HG02571 (cell line): ENCODE results near the gene NAA20.

Experiments used
- ATAC-seq: cut with Tn5 transposase; IDR thresholded peaks from one replicate; pipeline ENCODE4 v1.9.1; 2021; ENCODE audit warnings: mild to moderate bottlenecking, moderate library complexity; ENCODE audit not compliant: unreplicated experiment

Gene NAA20

GRCh38 chr20:20017001-20017843 is at the start of gene NAA20:
NAA20 (plus strand) TSS chr20:20017362; CDS start chr20:20017397, 35 bp downstream.
- ATAC-seq, result peak; percentile 98

GRCh38 chr20:19967445-19967844 is 49.7 kb upstream of the NAA20 start:
- no peak for ATAC-seq

- no peak for ATAC-seq
Observed at GRCh38 chr20:19968028-19968427, 49.1 kb upstream of the NAA20 start.

GRCh38 chr20:19968466-19969073 is 48.6 kb upstream of the NAA20 start:
- no peak for ATAC-seq

- ATAC-seq, result no peak
Observed at GRCh38 chr20:19969106-19969505, 48.1 kb upstream of the NAA20 start.

GRCh38 chr20:19969507-19970255 is 47.5 kb upstream of the NAA20 start:
- ATAC-seq, result no peak

GRCh38 chr20:19970256-19970765 is 46.9 kb upstream of the NAA20 start:
- no peak for ATAC-seq

- ATAC-seq, result no peak
Observed at GRCh38 chr20:19971116-19971515, 46.0 kb upstream of the NAA20 start.

GRCh38 chr20:19973961-19974629 is 43.1 kb upstream of the NAA20 start:
- ATAC-seq, result no peak

GRCh38 chr20:19974630-19975435 is 42.3 kb upstream of the NAA20 start:
- no peak for ATAC-seq

GRCh38 chr20:19975436-19975799 is 41.7 kb upstream of the NAA20 start:
- ATAC-seq, result no peak

GRCh38 chr20:19975901-19976300 is 41.3 kb upstream of the NAA20 start:
- ATAC-seq, result no peak

GRCh38 chr20:19976595-19977372 is 40.4 kb upstream of the NAA20 start:
- no peak for ATAC-seq

- no peak for ATAC-seq
Observed at GRCh38 chr20:19977373-19977770, 39.8 kb upstream of the NAA20 start.

- ATAC-seq, result no peak
Observed at GRCh38 chr20:19978511-19979210, 38.5 kb upstream of the NAA20 start.

- no peak for ATAC-seq
Observed at GRCh38 chr20:19981031-19981451, 36.1 kb upstream of the NAA20 start.

- no peak for ATAC-seq
Observed at GRCh38 chr20:19986419-19986818, 30.7 kb upstream of the NAA20 start.

- ATAC-seq, result no peak
Observed at GRCh38 chr20:19987046-19987445, 30.1 kb upstream of the NAA20 start.

- no peak for ATAC-seq
Observed at GRCh38 chr20:19990850-19991249, 26.3 kb upstream of the NAA20 start.
